Measurements from ENCODE around the gene RAB11FIP3.

Gene RAB11FIP3

DNA sequence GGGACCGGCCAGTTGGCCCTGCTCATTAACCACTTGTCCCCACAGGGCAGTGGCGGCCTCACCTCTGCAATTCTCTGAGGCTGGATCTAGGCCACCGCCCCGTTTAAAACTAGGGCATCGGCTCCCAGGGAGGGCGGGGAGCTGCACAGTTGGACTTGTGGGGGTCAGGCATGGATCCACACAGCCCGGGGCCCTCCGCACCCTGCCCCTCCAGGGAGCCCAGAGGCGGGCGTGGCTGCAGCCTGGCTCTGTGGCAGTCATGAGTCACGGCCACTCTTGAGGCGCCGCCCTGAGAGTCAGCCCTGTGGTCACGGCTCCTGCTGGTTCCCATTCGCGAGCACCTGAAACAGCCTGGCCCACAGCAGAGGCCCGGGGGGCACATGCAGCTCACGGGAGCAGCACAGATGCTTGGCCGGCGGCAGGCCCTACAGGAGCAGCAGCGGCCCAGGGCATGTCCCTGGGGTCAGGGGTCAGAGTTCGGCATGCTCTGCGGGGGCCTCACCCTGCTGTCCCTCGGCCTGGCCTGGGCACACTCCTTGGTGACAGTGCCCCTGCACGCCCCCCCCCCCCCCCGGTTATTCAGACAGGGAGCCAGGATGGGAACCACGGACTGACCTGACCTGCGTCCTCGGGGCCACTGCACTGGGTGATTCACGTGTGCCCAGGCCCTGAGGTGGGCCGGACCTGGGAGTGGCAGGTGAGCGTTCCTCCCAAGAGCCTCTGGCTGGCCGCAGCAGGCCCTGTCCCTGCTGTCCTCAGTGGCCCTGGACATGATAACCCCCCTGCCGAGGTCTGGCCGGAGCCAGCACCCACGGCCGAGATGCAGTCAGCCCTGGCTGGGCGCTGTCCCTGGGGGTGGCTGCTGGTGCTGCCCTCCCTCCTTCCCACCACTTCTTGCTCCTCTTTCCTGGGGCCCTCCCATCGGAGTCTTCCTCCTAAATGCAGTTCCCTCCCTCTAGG is 110.3 kb downstream of the RAB11FIP3 start:
- peak in 1 of 3 donors; percentile 35 for DNase-seq

DNA sequence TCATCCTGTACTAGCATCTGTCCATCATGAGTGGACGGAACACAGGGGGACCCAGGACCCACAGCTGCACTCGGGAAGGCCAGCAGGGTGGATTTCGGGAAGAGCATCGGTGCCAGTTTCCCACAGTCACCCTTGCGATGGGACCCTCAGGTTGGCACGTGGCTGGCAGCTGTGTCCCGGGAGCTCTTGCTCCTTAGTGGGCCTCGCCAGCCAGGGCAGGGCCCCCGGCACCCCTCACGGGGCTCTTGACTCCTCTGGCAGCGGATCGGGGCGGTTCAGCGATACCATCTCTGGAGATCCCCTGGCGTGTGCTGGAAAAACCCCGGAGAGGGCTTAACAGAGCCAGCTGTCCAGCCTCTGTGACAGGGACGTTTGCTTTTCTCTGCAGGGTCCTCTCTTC is 111.3 kb downstream of the RAB11FIP3 start:
- DNase-seq: no peak

DNA sequence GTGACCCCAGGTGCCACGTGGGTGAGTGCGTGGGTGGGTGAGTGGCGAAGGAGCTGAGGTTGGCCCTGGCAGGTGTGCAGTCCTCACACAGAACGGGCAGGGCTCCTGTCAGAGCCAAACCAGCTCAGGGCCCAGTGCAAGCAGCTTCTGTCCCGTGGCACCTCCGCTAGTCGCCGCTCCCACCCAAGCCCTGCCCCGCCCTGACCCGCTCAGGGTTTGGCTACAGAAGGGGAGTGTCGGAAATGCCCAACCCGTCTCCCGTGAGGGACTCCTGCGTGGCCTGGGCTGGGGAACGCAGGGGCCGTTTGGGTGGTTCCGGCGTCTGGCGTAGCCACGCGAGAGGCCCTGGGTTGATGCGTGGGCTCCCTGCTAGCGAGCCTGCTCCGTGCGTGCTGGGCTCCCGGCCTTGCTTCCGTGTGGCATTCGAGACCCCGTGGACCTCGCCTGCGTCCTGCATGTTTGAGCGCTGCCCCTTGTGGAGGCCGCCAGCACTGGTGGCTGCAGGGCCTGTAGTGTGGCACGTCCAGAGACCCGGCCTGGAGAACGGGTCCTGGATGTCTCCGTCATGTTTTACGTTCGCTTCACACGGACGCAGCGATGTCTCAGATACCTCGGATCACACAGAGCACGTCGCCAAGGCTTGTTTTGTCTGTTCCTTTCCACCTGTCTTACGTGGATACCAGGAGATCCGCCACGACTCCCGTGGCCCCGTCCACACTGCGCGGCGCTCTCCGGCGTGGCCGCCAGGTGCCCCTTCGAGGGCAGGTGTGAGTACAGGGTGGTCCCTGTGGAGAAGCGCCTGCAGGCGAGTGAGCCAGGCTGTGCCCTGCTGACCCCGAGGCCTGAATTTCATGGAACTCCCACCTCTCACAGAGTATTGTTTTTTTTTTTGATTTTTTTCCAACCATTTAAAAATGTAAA is 112.2 kb downstream of the RAB11FIP3 start:
- no peak for DNase-seq

DNA sequence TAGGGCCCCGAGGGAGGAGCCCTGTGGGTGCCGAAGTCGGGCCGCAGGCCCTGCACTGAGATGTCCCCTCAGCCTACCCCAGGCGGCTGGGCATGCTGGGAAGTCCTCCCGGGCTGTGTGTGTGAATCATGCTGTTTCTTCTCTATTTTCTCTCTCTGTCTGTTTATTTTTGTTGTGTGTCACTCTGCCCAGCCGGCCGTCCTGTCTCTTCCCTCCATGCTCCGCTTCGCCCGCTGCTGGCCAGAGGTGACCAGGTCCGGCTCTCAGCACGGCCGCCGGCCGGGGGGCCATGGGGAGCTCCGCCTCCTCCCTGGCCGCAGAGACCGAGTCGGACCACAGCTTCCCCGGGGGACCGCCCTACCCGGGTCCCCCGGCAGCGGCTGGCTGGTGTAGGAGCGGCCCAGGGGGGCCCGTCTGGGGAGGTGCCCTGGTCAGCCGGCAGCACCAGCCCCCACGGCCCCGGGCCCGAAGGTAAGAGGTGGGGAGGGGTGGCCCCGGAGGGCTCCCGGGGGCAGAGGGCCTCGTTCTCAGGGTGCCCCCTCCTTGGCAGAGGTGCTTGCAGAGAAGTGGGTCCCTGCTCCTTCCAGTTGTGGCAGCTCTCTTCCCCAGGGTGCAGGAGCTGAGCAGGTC is 114.6 kb downstream of the RAB11FIP3 start:
- no peak for DNase-seq

DNA sequence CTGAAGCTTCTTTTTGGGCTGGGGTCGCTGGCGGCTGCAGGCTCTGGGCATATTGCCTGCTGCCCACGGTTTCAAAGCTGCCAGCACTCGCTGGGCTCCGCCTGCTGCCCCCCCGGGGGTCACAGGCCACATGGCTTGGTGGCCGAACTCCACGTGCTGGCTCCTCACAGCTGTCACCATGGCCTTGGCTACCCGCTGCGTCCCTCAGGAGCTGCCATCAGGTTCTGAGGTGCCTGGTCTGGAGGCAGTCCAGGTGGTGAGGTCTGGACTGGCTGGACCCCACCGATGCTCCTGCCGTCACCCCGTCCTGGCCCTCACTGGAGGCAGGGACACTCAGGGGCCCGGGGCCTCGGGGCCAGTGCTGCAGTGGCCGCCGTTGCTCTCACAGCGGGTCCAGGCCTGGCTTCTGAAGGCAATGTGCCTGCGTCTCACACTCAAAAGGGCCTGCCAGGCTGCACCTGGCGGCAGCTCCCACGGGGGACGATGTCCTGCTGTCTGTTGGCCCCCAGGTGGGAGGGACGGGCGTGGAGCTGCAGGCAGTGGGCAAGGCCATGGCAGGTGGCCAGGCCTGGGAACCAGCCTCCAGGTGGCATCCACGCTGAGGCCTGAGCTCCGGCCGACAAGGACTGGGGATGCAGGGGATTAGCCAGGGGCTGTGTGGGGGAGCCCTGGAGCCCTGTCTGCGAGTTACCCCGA is 115.3 kb downstream of the RAB11FIP3 start:
- no peak for DNase-seq

DNA sequence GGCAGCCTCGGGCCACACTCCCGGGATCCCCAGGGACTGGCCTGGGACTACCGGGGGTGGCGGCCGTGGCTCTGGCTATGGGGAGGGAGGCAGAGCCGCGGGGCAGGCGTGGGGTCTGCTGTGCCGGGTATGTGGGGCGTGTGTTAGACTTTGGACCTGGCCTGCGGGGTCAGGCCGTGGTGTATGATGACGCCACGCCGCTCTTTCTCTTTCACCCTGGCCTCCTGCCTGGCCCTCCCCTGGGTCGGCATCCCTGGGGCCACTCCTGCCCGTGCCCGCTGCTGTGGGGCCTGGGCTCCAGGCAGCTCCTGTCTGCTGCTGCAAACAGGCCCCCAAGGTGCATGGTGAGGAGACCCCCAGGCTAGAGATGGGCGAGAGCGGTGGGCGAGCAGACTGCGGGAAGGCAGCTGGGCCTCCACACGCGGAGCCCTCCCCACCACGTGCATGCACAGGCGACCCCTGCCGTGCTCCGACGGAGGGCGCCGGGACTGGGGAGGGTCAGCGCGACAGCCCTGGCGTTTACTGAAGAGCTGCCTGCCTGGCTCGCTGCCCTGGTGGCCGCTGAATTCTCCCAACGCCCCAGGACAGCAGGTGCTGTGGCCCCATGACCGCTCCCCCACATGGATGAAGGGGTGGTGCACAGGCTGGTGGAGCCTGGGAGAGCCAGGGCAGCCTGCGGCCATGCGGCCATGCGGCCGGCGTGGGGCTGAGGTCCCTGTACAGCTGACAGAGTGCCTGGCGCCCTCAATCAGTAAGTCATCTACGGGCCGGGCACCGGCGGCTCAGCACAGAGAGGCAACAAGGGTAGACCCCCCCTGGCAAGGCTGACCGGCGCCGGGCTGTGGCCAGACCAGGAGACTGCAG is 118.1 kb downstream of the RAB11FIP3 start:
- no peak for DNase-seq

DNA sequence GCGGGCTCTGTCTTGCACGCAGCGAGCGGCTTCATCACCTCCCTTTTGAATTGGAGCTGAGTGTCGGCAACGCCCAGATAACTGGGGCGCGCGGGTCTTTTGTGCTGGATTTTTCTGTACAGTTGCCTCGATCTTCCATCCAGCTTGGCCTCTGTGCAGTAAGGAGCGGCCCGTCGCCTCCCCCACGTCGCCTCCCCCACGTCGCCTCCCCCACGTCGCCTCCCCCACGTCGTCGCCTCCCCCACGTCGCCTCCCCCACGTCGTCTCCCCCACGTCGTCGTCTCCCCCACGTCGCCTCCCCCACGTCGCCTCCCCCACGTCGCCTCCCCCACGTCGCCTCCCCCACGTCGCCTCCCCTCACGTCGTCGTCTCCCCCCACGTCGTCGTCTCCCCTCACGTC is 119.1 kb downstream of the RAB11FIP3 start:
- no peak for DNase-seq

DNA sequence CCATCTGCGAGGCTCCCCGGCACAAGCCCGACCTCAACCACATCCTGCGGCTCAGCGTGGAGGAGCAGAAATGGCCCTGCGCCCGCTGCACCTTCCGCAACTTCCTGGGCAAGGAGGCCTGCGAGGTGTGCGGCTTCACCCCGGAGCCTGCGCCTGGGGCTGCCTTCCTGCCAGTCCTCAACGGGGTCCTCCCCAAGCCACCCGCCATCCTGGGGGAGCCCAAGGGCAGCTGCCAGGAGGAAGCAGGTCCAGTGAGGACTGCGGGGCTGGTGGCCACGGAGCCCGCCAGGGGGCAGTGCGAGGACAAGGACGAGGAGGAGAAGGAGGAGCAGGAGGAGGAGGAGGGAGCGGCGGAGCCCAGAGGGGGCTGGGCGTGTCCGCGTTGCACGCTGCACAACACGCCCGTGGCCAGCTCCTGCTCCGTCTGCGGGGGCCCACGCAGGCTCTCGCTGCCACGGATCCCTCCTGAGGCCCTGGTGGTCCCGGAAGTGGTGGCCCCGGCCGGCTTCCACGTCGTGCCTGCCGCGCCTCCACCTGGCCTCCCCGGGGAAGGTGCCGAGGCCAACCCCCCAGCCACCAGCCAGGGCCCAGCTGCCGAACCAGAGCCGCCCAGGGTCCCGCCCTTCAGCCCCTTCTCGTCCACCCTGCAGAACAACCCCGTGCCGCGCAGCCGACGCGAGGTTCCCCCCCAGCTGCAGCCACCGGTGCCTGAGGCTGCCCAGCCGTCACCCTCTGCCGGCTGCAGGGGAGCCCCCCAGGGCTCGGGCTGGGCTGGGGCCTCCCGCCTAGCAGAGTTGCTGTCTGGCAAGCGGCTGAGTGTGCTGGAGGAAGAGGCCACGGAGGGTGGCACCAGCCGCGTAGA is 121.7 kb downstream of the RAB11FIP3 start:
- DNase-seq: peak; percentile 68 to 74 (median 72)

DNA sequence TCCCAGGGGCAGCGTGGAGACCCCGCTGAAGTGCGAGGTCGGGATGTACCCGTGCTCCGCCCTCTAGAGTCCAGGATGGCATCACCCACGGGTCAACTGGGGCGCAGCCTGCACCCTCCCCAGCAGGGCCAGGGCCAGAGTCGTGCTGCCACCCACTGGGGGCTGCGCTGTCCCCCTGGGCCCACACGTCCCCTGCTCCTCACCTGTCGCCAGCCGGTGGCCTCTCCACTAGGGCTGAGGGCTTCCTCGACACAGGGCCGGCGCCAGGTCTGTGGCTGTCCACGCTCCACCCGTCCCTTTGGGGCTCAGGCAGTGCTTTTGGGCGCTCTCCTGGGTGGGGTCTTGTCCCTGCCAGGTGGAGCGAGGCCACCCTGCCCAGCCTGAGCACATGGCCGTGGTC is 123.1 kb downstream of the RAB11FIP3 start:
- DNase-seq: no peak

DNA sequence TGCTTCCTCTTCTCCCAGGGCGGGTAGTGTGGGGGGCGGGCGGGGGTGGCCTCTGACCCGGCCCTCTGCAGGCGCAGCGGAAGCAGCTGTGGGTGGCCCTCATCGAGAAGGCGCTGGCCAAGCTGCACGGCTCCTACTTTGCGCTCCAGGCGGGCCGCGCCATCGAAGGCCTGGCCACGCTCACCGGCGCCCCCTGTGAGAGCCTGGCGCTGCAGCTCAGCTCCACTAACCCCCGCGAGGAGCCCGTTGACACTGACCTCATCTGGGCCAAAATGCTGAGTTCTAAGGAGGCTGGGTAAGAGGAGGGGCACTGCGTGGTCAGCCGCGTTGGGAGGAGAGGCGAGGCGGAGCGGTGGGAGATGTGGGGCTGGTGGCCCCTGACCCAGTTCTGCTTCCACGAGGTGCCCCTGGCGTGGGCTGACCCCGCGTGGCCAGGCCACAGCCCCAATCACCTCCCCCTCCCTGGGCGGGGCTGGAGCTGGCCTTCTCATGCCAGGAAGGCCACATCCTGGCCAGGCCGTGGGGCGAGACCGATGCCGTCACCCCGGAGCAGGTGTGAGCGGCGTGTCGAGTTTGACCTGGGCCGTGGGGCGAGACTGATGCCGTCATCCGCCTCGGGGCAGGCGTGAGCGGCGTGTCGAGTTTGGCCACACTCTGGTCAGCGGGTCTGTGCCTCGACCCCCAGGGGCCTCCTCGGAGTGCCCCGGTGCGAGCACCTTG is 124.3 kb downstream of the RAB11FIP3 start:
- DNase-seq: no peak

DNA sequence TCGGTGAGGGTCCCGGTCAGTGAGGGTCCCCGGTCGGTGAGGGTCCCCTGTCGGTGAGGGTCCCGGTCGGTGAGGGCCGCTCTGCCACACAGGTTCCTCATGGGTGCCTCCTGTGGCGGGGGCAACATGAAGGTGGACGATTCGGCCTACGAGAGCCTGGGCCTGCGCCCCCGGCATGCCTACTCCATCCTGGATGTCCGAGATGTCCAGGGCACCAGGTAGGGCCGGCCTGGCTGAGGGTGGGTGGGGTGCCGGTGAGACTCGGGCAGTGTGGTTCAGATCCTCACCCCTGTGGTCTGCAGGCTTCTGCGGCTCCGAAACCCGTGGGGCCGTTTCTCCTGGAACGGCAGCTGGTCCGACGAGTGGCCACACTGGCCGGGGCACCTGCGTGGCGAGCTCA is 125.8 kb downstream of the RAB11FIP3 start:
- no peak for DNase-seq

DNA sequence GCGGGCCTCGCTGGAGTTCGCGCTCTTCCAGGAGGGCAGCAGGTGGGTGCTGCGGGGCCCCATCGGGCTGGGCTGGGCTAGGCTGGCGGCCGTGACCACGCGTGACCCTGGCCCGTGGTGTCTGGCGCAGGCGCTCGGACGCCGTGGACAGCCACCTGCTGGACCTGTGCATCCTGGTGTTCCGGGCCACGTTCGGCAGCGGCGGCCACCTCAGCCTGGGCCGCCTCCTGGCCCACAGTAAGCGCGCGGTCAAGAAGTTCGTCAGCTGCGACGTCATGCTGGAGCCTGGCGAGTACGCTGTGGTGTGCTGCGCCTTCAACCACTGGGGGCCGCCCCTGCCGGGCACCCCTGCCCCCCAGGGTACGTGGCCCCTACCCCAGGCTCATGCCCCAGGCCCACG is 126.7 kb downstream of the RAB11FIP3 start:
- DNase-seq: no peak

DNA sequence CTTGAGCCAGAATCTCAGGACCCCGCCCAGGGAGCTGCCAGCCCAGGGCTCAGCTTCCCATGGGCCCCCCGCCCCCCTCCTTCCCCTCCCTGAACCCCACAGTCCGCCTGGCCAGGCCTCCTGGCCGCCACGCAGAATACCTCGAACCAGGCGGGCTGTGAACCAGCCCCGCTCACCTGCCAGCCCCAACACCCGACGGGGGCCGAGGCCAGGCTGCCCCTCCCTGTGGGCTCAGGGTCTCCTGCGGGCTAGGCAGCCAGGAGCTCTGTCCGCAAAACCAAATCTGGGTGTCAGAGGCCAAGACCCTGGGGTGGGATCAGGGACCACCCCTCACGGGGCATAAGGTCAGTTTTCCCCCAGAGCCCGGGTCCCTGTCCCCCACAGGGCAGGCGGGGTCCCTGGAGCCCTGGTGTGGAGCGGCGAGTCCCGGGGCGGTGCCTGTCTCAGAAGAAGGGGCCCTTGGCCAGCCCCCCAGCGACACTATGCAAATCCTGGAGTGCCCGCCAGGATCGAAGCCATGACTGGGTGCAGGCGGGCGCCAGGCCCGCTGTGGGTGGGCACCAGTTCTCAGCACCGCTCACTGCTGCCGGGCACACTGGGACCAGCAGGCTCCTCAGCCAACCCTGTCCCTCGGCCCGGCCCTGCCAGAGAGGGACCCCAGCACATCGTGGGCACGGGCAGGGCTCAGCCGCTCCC is 128.3 kb downstream of the RAB11FIP3 start:
- no peak for DNase-seq

DNA sequence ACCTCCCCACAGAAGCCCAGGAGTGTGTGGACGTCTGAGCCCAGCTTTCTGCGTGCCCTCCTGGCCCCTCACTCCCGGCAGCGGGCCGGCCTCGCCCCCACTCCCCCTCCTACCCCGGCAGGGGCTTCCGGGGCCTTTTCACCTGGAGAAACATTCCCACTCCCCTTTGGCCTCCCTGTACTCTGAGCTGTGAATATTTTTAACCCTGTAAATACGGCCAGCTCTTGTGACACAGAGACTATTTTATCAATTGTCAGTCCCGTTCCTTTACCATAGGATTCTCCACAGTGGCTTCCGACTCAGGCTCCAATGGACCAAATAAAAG is 128.8 kb downstream of the RAB11FIP3 start:
- DNase-seq: no peak

DNA sequence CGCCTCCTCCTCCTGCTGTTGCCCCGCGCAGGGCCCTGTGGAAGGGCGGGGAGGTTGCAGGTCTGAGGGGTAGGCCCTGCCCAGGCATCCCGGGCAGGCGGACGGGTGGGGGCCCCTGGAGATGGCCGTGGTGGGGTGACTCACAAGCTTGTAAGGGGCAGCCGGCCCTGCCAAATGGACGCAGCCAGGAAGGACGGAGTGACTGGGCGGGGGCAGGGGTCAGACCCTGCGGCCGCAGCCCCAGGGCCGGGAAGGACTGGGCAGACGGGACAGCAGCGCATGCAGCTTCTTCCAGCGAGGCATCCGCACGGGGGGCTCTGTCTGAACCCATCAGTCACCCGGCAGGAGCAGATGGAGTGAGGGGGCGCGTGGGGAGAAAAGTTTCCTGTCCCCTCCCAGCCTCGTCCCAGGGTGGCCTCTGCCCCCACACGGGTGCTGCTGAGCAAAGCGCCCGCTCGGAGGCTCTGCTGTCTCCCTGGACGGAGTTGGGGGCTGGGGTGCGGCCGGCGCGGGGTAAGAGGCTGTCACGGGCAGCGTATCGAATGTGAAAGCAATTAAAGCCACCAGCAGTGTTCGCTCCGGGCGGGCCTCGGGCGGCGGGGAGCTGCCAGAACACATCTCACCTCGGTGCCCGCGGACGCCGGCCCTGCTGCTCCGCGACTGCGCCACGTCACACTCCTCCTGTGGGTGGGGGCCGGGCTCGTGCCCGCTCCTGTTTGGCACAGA is 129.4 kb downstream of the RAB11FIP3 start:
- no peak for DNase-seq

DNA sequence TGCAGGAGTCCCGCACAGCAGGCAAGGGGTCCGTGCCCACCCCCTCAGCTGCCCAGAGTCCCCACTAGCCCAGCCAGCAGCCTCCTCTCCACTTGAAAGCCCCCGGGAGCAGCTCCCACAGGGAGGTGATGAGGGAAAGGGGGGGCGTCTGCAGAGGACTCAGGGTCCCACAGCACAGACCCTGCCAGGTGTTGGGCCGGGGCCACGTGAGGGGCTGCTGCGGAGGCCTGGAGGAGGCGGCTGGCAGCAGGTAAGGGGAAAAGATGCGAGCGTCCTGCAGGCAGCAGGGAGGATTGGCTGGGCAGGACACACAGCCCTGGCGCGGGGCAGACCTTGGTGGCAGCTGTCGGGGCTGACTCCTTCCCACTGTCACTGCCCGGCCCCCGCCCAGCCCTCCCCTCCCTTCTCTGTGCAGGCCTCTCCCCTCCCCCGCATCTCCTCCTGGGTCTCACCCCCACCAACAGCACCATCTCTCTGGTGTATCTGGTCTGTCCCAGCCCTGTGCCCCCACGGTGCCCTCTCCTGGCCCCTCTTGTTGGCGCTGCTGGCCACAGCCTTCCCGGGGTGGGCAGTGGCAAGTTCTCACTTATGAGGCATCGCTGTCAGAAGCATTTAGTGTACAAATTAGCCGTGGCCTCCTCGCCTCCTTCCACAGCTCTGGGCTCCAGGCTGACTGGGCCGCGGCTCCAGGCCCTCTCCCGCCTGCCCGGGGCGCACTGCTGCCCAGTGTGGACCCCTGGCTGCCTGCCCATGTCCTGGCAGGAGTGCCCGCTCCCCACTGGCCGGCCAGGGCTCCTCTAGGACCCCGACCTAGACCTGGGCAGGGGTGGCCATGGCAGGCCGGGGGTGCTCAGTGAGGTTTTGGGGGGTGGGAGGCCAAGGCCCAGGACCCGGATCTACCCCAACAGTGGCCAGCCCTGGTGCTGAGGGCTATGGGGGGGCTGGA is 130.4 kb downstream of the RAB11FIP3 start:
- no peak for DNase-seq

DNA sequence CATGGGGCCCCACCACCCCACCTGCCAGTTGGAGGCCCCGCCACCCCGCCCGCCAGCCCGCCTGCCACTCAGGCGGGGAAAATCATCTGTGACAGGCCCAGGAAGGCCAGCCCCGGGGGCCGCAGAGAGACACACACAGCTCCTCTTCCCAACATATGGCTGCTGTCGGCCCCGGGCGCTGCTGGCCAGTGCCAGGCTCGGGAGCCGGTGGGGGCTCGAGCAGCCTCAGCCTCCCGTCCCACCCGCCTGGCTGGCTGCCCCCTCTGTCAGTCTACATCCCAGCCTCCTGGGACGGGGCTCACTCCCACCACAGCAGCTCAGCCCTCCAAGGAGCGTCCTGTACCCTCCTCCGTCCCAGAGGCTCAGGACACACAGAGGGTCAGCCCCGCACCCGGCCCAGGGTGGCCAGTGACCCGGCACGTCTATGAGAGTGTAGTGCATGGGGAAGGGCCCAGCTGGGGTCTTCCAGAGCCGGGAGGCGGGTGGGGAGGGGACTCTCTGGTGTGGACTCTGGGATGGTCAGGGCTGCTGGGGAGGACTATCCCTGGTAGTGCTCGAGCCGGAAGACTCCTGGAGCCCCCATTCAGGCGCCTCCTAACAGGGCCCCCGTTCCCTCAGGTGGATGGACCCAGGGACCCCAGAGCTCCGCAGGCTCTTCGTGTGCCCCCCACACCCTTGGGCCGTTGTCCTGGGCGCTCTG is 131.2 kb downstream of the RAB11FIP3 start:
- no peak for DNase-seq

Measured in suppressor macrophage treated with lipopolysaccharide for 1 hour (primary cell).